Common myeloid progenitor, CD34-positive (primary cell): ENCODE results near the gene PTCSC3.

ENCODE experiments used
- CTCF ChIA-PET: fragments of 350-600 bp; sonication (Branson Sonifier 250); formaldehyde crosslinking; loops from one replicate; lab custom pipeline; 2021; ENCODE audit warnings: antibody characterized with exemption; lab: Charles Lee
- POLR2A ChIA-PET: fragments of 350-600 bp; sonication (Branson Sonifier 250); formaldehyde crosslinking; loops from one replicate; lab custom pipeline; 2021; ENCODE audit warnings: antibody characterized with exemption; lab: Charles Lee
- DNase-seq, 3 donors: peaks; one replicate each; pipeline versions ENCODE4 v3.0.0 to v3.0.0-alpha.2; 2013
- H3K27ac ChIP-seq, 2 experiments: 1 replicate in 1 of 2; 2 replicates in 1 of 2; pipeline ENCODE4 v1.7.0; 2013; ENCODE audit warnings: inconsistent platforms in 2 of 2, low read length in 2 of 2, mild to moderate bottlenecking in 2 of 2, low read depth in 1 of 2, moderate library complexity in 1 of 2; ENCODE audit not compliant: severe bottlenecking in 2 of 2, insufficient read depth in 1 of 2, poor library complexity in 1 of 2
- H3K27me3 ChIP-seq, 5 experiments: replicated peaks in 2 of 5; 1 replicate in 3 of 5; 2 replicates in 2 of 5; pipeline versions ENCODE4 v1.6.1 to v1.7.0; 2013; ENCODE audit warnings: low read length in 4 of 5, mild to moderate bottlenecking in 2 of 5, moderate library complexity in 2 of 5, inconsistent platforms in 1 of 5; ENCODE audit not compliant: insufficient read depth in 5 of 5, control insufficient read depth in 4 of 5
- H3K36me3 ChIP-seq, 4 experiments: 1 replicate in 2 of 4; 2 replicates in 2 of 4; pipeline versions ENCODE4 v1.6.1 to v1.7.0; 2013; ENCODE audit warnings: low read length in 3 of 4, control low read depth in 1 of 4, mild to moderate bottlenecking in 1 of 4; ENCODE audit not compliant: control insufficient read depth in 4 of 4, insufficient read depth in 4 of 4
- H3K4me1 ChIP-seq, 4 experiments: 1 replicate in 3 of 4; 2 replicates in 1 of 4; pipeline versions ENCODE4 v1.6.1 to v1.7.1; 2013; ENCODE audit warnings: low read length in 3 of 4, mild to moderate bottlenecking in 3 of 4, control low read depth in 1 of 4, inconsistent platforms in 1 of 4, moderate library complexity in 1 of 4; ENCODE audit not compliant: control insufficient read depth in 4 of 4, insufficient read depth in 4 of 4; ENCODE audit errors: control extremely low read depth in 1 of 4
- H3K4me3 ChIP-seq, 7 experiments: 1 replicate in 4 of 7; 2 replicates in 3 of 7; pipeline versions ENCODE4 v1.5.1 to v1.7.0; 2013; ENCODE audit warnings: mild to moderate bottlenecking in 7 of 7, low read length in 6 of 7, moderate library complexity in 6 of 7, inconsistent platforms in 2 of 7, low read depth in 2 of 7, control low read depth in 1 of 7; ENCODE audit not compliant: insufficient read depth in 4 of 7, control insufficient read depth in 1 of 7; ENCODE audit errors: extremely low read depth in 1 of 7
- H3K9me3 ChIP-seq, 5 experiments: 1 replicate in 4 of 5; 2 replicates in 1 of 5; pipeline versions ENCODE4 v1.6.1 to v1.7.1; 2013; ENCODE audit warnings: low read length in 4 of 5, mild to moderate bottlenecking in 2 of 5, inconsistent platforms in 1 of 5, low read depth in 1 of 5, moderate library complexity in 1 of 5; ENCODE audit not compliant: control insufficient read depth in 4 of 5, insufficient read depth in 2 of 5; ENCODE audit errors: control extremely low read depth in 1 of 5
- WGBS: methylation state at CpG from one replicate; pipeline ENCODE4 v1.1.5; 2013; ENCODE audit not compliant: insufficient coverage; 5-methylcytosine and 5-hydroxymethylcytosine counted together

Gene PTCSC3

DNA sequence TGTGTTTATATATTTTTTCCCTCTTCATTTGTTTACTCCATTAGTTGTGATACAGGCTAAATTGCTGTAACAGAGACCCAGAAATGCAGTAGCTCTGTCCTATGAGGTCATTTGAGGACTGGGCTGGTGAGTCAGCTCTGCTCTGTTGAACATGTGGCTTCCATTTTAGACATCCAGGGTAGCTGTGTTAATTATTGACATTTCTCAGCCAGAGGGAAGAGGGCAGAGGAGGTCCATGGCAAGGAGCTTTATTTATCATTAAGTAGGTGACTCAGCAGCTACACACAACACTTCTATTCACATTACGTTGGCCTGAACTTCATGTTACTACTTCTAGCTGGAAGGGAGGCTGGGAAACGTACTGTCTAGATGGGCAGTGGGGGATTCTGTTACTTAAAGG lies 85.4 kb downstream of the PTCSC3 start:
- Histone ChIP-seq H3K27ac (no peak overlapping the region), H3K4me3 (no peak overlapping the region), H3K27me3 (peaks cover 0 to 5% (median 1%) of the 10 kb centered on the region in 5 experiments), H3K9me3 (no peaks in the 10 kb centered on the region), H3K36me3 (no peaks in the 10 kb centered on the region), H3K4me1 (no peaks in the 10 kb centered on the region)
- ChIA-PET POLR2A (no interaction called here), CTCF (interaction anchor here (1.3 kb wide), 1 partner anchor 22 kb away, joined by 3 read pairs; no protein-coding TSS in a partner anchor)
- WGBS = no CpG with 5 or more reads among the region's 2 CpGs
- no peak for DNase-seq

DNA sequence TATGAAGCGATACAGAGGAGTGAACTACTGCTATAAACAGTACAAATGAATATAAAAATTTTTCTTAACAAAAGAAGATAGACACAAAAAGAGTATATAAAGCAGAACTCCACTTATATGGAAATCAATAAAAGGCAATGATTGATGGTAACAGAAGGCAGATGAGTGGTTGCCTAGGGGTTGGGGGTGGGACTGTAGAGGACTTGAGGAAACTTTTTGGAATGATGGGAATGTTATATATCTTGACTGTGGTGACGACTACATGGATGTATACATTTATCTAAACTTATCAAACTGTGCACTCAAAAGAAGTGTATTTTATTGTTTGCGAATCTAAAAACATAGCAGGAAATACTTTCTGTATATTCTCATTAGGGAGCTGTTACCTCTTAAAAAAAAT lies 89.1 kb downstream of the PTCSC3 start:
- Histone ChIP-seq H3K4me1 (no peaks in the 10 kb centered on the region), H3K36me3 (no peaks in the 10 kb centered on the region), H3K9me3 (no peaks in the 10 kb centered on the region), H3K27me3 (peaks cover 0 to 5% (median 0%) of the 10 kb centered on the region in 5 experiments), H3K4me3 (no peak overlapping the region), H3K27ac (no peak overlapping the region)
- no peak for DNase-seq
- WGBS = no CpG with 5 or more reads among the region's 3 CpGs
- CTCF ChIA-PET = interaction anchor here (0.6 kb wide), 1 partner anchor 1084 kb away, joined by 4 read pairs; no protein-coding TSS in a partner anchor
- POLR2A ChIA-PET = no interaction called here

DNA sequence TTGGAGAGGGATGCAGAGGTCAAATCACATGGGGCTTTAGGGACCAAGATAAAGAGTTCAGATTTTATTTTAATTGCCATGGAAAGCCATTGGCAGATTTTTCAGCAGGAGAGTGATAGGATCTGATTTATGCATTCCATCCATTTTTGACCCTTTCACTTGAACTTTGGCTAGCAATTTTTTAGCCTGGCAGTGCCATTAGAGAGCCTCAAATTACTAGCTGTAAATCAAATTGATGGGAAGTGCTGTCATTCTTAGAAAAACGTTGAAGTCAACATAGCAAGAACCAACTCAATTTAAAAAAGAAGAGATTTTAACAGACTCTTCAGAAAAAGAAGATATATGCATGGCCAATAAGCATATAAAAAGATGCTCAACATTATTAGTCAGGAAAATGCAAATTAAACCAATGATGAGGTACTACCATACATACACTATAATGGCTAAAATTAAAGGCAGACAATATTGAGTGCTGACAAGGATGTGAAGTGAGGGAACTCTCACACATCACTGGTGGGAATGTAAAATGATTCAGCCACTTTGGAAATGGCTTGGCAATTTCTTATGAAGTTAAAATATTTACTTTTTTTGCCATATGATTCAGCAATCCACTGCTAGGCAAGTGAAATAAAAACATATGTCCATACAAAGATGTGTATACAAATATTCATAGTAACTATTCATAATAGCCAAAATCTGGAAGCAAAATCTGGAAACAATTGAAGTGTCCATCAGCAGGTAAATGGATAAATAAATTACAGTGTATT lies 89.7 kb downstream of the PTCSC3 start:
- ChIA-PET POLR2A (no interaction called here), CTCF (no interaction called here)
- no peaks in the 10 kb centered on the region for H3K9me3 ChIP-seq
- no peaks in the 10 kb centered on the region for H3K36me3 ChIP-seq
- H3K4me1 ChIP-seq = no peaks in the 10 kb centered on the region
- DNase-seq = no peak
- peaks cover 0 to 5% (median 0%) of the 10 kb centered on the region in 5 experiments for H3K27me3 ChIP-seq
- no peak overlapping the region for H3K27ac ChIP-seq
- WGBS = no CpG with 5 or more reads among the region's 1 CpG
- no peak overlapping the region for H3K4me3 ChIP-seq

DNA sequence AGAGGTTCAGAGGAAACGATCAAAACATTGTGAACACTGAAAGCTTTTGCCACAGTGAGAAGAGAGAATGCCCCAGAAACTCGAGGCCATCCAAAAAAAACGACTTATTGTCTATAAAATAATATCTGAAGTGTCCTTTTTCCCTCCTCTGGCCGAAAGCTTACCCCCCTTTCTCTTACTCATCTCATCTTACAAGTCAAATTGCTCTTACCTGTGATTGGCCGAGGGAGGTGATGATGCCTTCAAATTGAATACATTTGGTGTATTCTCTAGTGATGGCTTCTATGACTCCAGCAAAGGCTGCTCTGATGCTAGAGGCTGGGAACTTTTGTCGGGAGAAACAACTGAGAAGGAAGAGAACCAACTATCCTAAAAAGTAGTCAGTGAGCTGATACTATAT lies 90.7 kb downstream of the PTCSC3 start:
- Histone ChIP-seq H3K36me3 (no peaks in the 10 kb centered on the region), H3K9me3 (no peaks in the 10 kb centered on the region), H3K27me3 (peaks cover 0 to 2% (median 0%) of the 10 kb centered on the region in 5 experiments), H3K4me1 (no peaks in the 10 kb centered on the region), H3K27ac (no peak overlapping the region), H3K4me3 (no peak overlapping the region)
- POLR2A ChIA-PET = no interaction called here
- 100% methylated on average over 2 of the region's 6 CpGs for WGBS
- CTCF ChIA-PET = no interaction called here
- DNase-seq = no peak
